Stimulated activated CD4-positive, alpha-beta T cell treated with anti-CD3 and anti-CD28 coated beads, Interleukin-1b, Interleukin-23, amount 100 ng/mL, for 4 hours (primary cell): ENCODE results near the gene ADRA1B.

Source experiments
- DNase-seq, 2 donors: peaks; one replicate each; pipeline ENCODE4 v3.0.0-alpha.2; 2020; ENCODE audit warnings: low read depth in 2 of 2

ADRA1B gene

GRCh38 chr5:159901772-159902171 is 14.5 kb upstream of the ADRA1B start:
- DNase-seq, result no peak

DNA sequence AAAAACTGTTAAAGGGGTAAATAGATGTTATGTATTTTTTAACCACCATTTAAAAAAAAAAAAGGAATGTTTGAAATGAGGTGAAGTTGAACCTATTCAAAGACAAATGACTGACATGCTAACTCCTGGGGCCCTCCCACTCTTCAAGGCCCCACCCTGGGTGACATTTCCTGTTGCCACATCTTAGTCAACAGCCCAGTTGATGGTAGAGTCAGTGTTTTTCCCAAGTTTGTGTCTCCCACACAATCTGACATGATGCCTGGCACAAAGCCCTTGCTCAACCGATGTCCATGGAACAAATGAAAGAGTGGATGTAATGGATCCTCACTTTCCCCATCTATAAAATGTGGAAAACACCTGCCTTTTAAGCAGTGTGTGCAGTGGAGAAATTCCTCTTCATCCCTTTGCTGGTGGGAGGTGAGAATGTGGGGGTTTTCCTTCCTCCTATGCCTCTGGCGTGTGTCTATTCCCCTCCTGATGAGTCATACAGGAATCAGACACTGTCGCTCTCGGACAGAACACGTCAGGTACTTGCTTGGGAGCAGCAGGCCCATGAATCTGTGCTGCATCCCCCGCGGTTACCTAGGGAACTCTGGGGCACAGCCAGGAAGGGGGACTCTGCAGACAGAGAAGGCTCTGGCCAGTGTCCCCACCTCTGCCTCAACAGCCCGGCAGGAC is 13.7 kb upstream of the ADRA1B start:
- DNase-seq, result no peak

GRCh38 chr5:159903131-159903530 is 13.2 kb upstream of the ADRA1B start:
- no peak for DNase-seq

GRCh38 chr5:159904874-159905273 is 11.4 kb upstream of the ADRA1B start:
- DNase-seq, result no peak

- no peak for DNase-seq
Observed at GRCh38 chr5:159905496-159905895, 10.8 kb upstream of the ADRA1B start.

DNA sequence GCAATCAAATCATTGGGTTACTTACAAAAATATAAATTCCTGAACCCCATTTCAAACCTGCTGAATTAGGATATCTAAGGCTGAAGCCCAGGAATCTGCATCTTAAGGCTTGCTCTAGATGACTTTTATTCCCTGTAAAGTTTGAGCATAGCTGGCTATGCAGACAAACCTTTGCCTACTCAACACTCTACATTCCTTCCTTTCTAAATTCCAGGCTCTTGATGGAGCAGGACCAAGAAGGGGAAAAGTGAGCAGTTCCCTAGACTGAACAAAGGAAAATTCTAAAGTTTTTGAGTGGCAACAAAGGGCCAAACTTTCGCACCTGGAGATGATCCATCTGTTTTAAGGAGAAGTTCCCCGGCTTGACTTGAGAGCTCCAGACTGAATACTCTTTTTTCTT is 9.8 kb upstream of the ADRA1B start:
- DNase-seq, result no peak

GRCh38 chr5:159906943-159907342 is 9.3 kb upstream of the ADRA1B start:
- DNase-seq, result no peak

- DNase-seq, result no peak
Observed at GRCh38 chr5:159907689-159908590, 8.3 kb upstream of the ADRA1B start.

DNA sequence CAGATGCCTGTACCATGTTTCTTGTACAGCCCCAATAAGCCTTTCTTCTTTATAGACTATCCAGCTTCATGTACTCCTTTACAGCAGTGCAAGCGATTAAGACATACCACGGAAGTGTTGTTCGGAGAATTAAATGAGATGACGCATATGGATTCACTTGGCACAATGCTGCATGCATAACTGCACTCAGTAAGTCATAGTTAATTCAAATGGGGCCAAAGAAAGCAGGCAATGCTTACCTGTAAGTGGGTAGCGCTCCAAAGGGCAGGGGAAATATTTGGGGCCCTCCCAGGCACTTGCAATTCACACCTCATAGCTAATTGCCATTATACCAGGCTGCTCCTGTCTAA is 7.7 kb upstream of the ADRA1B start:
- no peak for DNase-seq

DNA sequence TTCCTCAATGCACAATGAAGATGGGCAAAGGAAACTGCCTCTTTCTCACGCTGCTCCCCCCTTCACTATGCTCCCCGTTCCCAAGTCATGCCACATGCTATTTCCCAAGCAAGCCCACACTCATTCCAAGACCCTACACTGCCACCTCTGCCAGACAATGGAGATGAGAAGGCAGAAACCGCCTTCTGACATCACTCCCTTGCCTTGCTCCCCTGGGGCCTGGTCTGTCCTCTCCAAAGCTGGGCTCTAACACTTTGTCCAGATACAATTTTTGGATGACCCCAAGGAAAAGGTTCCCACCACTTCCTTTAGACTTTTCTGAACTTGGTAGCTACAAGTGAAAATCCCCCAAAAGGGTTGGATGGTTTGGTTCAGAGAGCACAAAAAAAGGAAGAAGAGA is 7.2 kb upstream of the ADRA1B start:
- no peak for DNase-seq

DNA sequence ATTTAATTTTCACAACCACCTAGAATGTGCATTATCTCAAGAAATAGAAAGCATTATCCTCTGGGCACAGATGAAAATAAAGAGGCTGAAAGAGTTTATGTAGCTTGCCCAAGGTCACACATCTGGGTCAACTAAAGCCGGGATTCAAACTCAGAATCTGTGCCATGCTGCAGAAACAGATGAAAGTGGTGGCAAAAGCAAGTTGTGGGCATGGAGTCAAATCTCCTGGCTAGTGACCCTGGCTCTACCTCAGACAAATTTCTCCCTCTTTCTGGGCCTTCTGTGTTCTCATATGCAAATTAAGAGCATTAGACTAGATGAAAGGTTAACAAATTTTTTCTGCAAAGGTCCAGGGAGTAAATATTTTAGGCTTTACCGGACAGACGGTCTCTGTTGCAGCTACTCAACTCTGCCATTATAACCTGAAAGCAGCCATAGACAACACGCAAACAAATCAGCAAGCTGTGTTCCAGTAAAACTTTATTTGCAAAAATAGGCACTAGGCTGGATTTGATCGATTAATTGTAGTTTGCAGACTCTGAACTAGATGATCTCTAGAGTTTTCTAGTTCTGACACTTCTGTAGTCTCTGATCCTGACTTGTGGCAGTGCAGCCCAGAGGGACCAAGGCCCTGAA is 6.0 kb upstream of the ADRA1B start:
- DNase-seq, result no peak

DNA sequence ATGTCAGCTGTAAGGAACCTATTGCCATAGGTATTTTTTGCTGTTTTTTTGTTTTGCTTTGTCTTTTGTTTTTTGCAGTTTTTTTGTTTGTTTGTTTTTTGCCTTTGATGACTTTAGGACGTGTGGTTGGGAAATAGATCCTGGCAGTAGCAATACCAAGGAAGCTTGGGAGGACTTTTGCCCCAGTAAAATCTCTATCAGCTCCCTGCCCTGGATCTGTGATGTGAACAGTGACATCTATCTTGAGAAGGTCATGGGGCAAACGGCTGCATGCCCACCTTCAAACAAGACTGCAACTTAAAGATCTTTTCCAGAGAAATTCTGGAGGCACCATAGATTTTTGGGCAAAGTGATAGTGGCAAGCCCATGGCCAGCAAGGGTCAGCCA is 5.4 kb upstream of the ADRA1B start:
- DNase-seq, result no peak

- no peak for DNase-seq
Observed at GRCh38 chr5:159911349-159911748, 4.9 kb upstream of the ADRA1B start.

DNA sequence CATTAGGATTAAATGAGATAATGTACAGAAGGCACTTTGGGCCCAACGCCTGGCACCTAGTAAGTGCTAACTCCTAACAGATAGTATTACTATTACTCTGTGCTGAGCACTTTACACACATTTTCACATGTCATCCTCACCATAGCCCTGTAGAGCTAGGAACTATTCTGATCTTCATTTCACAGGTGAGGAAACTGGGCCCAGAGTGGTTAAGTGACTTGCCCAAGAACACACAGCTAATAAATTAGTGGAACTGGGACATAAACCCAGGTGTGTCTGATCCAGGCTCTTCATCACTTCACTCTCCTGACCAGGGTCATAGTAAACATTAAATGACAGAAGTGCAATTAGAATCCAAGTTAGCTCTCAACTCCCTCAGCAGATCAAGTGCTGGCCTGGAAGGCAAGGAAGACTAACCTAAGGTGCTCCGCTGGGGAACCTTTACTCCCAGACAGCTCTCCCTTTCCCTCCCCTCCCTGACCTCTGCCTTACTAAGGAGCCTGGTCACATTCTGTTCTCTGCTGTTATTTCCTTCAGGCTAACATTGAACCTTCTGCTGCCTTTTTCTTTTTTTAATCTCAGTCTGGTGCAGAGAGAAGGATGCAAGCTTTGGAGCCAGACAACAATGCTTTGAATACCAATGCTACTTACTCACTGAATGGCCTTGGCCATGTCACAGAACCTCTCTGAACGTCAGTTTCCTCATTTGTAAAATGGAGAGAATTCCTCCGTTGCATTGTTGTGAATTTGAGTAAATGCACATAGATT is 4.1 kb upstream of the ADRA1B start:
- no peak for DNase-seq

- DNase-seq, result no peak
Observed at GRCh38 chr5:159913048-159913447, 3.2 kb upstream of the ADRA1B start.

GRCh38 chr5:159913501-159913900 is 2.8 kb upstream of the ADRA1B start:
- no peak for DNase-seq

DNA sequence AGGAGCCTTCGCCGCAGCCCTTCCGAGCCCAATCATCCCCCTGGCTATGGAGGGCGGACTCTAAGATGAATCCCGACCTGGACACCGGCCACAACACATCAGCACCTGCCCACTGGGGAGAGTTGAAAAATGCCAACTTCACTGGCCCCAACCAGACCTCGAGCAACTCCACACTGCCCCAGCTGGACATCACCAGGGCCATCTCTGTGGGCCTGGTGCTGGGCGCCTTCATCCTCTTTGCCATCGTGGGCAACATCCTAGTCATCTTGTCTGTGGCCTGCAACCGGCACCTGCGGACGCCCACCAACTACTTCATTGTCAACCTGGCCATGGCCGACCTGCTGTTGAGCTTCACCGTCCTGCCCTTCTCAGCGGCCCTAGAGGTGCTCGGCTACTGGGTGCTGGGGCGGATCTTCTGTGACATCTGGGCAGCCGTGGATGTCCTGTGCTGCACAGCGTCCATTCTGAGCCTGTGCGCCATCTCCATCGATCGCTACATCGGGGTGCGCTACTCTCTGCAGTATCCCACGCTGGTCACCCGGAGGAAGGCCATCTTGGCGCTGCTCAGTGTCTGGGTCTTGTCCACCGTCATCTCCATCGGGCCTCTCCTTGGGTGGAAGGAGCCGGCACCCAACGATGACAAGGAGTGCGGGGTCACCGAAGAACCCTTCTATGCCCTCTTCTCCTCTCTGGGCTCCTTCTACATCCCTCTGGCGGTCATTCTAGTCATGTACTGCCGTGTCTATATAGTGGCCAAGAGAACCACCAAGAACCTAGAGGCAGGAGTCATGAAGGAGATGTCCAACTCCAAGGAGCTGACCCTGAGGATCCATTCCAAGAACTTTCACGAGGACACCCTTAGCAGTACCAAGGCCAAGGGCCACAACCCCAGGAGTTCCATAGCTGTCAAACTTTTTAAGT is 819 bp downstream of the ADRA1B start:
- DNase-seq, result no peak

DNA sequence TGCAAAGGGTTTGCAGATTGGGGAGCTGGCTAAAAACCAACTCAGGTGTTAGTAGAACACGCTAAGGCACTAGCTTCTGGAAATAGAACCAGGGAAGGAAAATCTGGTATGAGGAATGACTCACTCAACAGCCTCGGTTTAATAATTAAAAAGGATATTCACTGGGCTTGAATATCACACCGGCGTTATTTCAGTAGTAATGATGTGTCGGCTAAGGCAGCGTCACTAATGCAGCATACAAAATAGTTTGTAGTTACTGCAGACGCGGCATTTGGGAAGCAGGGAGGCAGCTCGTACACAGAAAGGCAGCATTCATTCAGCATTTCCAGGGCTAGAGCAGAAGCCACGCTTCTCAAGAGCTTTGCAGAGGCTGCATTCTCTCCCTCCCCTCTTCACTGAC is 1.7 kb downstream of the ADRA1B start:
- DNase-seq, result no peak

GRCh38 chr5:159921721-159922120 is 5.4 kb downstream of the ADRA1B start:
- no peak for DNase-seq

GRCh38 chr5:159923008-159923407 is 6.7 kb downstream of the ADRA1B start:
- no peak for DNase-seq
